Small intestine (tissue), 7 donors: ENCODE data around the gene SMOC1. TPM values are rescaled to one million over a fixed set of nuclear protein-coding genes. Genes with fewer than 3 reads are reported as not detected.
A peak's percentile ranks its signal among the peaks of the same experiment; 100 is the strongest.

Experiments
- DNase-seq, 2 donors: peaks; one replicate each; pipeline versions ENCODE4 v3.0.0 to v3.0.0-alpha.2; 2013
- FAIRE-seq: peaks from 2 replicates; lab custom pipeline; 2012; peaks lifted over from hg19 to GRCh38; lab: Jason Lieb, UNC
- H3K27ac ChIP-seq, 3 donors: one replicate each; pipeline ENCODE4 v1.5.1; 2013; ENCODE audit warnings: low read length in 2 of 3, mild to moderate bottlenecking in 2 of 3, control low read depth in 1 of 3, inconsistent platforms in 1 of 3, low read depth in 1 of 3, moderate library complexity in 1 of 3
- H3K27me3 ChIP-seq, 3 donors: one replicate each; pipeline ENCODE4 v1.6.1; 2013; ENCODE audit warnings: low read length in 3 of 3, inconsistent platforms in 1 of 3; ENCODE audit not compliant: control insufficient read depth in 3 of 3, insufficient read depth in 3 of 3
- H3K36me3 ChIP-seq, 3 donors: one replicate each; pipeline ENCODE4 v1.6.1; 2013; ENCODE audit warnings: low read length in 3 of 3, inconsistent platforms in 1 of 3, low read depth in 1 of 3, mild to moderate bottlenecking in 1 of 3, moderate library complexity in 1 of 3; ENCODE audit not compliant: control insufficient read depth in 3 of 3, insufficient read depth in 2 of 3
- H3K4me1 ChIP-seq, 3 donors: one replicate each; pipeline ENCODE4 v1.6.1; 2013; ENCODE audit warnings: low read length in 2 of 3, inconsistent platforms in 1 of 3, low read depth in 1 of 3, mild to moderate bottlenecking in 1 of 3, moderate library complexity in 1 of 3; ENCODE audit not compliant: control insufficient read depth in 3 of 3, insufficient read depth in 2 of 3
- H3K4me3 ChIP-seq, 3 donors: one replicate each; pipeline ENCODE4 v1.5.1; 2013; ENCODE audit warnings: low read length in 3 of 3, control low read depth in 1 of 3, inconsistent platforms in 1 of 3, low read depth in 1 of 3, mild to moderate bottlenecking in 1 of 3, moderate library complexity in 1 of 3
- H3K9me3 ChIP-seq, 2 donors: one replicate each; pipeline ENCODE4 v1.6.1; 2013; ENCODE audit warnings: low read depth in 1 of 2, low read length in 1 of 2; ENCODE audit not compliant: control insufficient read depth in 2 of 2, insufficient read depth in 1 of 2
- WGBS, 3 donors: extraction: QIAGEN DNeasy Blood & Tissue Kit; methylation state at CpG; one replicate each; pipeline ENCODE4 v1.1.7; 2013; 5-methylcytosine and 5-hydroxymethylcytosine counted together
- polyA plus RNA-seq, 4 donors: library from polyadenylated mRNA; stranded (reverse) in 3 of 4; unstranded in 1 of 4; fragments of 200-250 nt in 3 of 4; fragments of 120-200 nt in 1 of 4; gene quantifications; one replicate each; pipeline versions ENCODE4 v1.2.1 to v1.2.3, GENCODE V29; 2013
- donor health status: healthy with polysubstance abuse.
- donor health status: control.
- donor health status: control.
- donor health status: Bipolar disorder and iron deficiency.
- donor health status: healthy.

SMOC1 gene
- polyA plus RNA-seq, 4 donors = 0.94 to 3.5 (median 1.9) TPM; not detected in 1

DNA sequence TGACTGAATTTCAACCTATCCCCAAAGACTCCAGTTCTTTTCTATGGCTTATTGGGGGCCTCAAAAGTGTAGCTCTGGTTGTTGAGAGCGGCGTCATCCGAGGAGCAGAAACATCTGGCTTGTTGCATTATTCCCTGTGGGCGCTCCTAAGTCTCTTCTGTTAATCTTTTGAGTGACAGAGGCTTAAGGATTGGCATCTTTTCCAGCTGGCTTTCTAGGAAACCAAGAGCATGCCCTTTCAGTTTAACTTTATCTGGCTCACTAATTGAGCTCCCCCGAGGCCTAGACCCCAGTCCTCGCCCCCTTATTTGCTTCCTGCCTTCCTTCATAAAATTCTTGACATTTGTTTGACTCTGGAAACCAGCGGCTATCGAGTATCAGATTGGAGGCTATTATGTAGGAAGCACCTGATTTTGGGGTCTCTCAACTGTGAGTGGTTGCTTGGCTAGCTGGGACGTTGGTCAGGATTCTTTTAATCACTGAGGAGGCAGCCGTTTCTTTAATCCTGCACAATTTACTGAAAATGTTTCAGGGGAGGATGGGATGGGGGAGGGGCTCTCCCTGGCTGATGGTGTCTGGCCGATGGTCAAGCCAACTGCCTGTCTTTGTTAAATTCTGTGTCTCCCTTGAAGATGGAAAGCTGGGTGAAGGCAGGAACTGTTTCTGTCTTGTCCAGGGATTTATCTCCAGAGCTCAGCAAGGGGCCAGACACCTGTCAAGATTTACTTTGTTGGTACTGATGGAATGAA lies 3.1 kb downstream of the SMOC1 start:
- WGBS, 3 donors = 51 to 73% (median 68%) methylated on average over 11 of the region's 11 CpGs
- H3K27me3 ChIP-seq = peaks cover 15 to 40% (median 19%) of the 10 kb centered on the region in 3 donors
- H3K4me3 ChIP-seq = no peak overlapping the region
- no peak overlapping the region for H3K27ac ChIP-seq
- FAIRE-seq (no peak), DNase-seq (no peak)
- no peaks in the 10 kb centered on the region for H3K36me3 ChIP-seq
- no peaks in the 10 kb centered on the region for H3K9me3 ChIP-seq
- no peaks in the 10 kb centered on the region for H3K4me1 ChIP-seq

DNA sequence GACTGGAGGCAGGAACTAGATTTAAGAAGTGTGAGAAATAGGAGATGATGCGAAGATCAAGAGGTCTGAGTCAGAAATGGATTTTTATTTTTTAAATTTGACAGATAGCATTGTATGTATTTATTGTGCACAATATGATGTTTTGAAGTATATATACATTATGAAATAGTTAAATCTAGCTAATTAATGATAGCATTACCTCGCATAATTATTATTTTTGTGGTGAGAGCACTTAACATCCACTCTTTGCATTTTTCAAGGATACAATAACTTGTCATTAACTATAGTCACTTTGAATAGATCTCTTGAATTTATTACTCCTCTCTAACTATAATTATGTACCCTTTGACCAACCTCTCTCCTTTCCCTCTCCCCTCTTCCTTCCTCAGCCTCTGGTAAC lies 3.7 kb downstream of the SMOC1 start:
- Histone ChIP-seq H3K36me3 (no peaks in the 10 kb centered on the region), H3K4me1 (no peaks in the 10 kb centered on the region), H3K4me3 (no peak overlapping the region), H3K27me3 (peaks cover 15 to 36% (median 19%) of the 10 kb centered on the region in 3 donors), H3K9me3 (no peaks in the 10 kb centered on the region), H3K27ac (no peak overlapping the region)
- DNase-seq (no peak), FAIRE-seq (no peak)
- WGBS, 3 donors = 64 to 80% (median 80%) methylated on average over 2 of the region's 2 CpGs

DNA sequence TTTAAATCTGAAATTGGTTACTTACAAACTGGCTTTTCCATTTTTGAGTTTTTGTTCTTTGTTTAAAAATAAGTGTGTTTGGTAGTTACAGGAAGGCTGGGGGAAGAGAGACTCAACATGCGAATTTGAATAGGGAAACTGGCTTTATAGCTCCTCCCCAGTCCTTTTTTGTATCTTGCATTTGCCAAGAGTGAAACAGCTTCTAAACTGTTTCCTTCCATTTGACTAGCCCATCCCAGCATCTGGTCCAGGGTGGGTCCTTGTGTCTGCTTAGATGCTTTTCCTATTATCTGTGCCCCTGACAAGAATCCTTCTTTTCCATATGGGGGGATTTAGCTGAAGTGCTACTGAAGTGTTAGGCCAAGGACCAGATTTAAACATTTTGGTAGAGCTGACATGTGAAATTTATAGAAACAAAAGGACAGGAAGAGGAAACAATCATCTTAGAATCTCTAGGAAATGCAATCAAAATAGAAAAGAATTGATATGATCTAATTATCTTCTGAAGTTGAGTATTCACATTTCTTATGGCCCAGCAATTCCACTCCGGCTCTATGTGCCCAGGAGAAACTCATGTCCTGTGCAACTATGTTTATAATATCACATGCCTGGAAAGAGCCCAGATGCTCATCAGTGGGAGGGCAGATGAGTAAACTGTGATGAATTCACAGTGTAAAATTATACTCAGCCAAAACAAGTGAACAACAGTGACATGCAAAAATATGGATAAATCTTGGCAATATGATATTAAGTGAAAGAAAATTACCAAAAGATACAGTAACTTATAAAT lies 7.4 kb downstream of the SMOC1 start:
- WGBS, 3 donors = 61 to 83% (median 76%) methylated on average over 2 of the region's 2 CpGs
- H3K27ac ChIP-seq = no peak overlapping the region
- peaks cover 0 to 7% (median 2%) of the 10 kb centered on the region in 3 donors for H3K27me3 ChIP-seq
- H3K9me3 ChIP-seq = peaks cover 0 to 7% of the 10 kb centered on the region in 2 donors
- no peaks in the 10 kb centered on the region for H3K36me3 ChIP-seq
- FAIRE-seq (no peak), DNase-seq (no peak)
- no peak overlapping the region for H3K4me3 ChIP-seq
- H3K4me1 ChIP-seq = no peaks in the 10 kb centered on the region

DNA sequence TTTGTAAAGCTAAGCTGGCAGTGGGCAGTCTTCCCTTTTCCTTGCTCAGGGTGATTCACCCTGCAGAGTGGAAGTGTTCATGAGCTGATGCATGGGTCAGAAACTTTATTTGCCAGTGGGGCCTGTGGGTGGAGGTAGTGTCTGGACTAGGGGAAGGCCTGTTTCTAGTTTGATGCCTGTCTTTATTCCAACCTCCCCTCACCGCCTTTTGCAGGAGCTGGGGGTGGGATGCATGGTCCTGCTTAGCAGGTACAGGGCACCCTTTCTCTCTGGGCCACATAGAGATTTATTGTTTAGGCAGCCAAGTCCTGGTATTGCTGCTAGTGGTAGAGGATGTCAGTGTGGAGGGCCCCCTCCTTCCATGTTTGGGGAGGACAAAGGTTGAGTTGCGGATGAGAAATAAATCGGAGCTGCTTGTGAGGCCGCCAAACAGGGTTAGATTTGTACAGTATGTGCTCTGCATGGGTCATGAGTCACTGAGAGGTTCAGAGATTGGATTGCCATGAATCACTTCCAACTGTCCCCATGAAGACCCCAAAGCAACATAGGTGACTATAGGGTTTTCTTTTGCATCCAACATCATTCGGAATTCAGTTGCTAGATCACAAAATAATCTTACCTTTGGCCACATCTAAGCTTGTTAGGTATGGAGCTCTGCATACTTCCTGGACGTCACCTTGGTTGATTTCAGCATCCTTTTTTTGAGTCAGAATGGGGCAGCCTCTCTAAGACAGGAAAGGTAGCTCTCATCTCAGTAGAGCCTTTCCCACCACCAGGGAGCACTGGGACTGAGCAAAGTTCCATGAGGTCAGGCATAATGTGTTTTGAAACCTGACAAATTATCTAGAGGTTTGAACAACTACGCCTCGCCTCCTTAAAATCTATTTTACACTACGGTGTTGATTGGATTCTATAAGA lies 8.8 kb downstream of the SMOC1 start:
- no peak overlapping the region for H3K4me3 ChIP-seq
- no peaks in the 10 kb centered on the region for H3K36me3 ChIP-seq
- H3K4me1 ChIP-seq = no peaks in the 10 kb centered on the region
- no peak for FAIRE-seq
- peaks cover 0 to 7% of the 10 kb centered on the region in 2 donors for H3K9me3 ChIP-seq
- 29 to 67% (median 50%) methylated on average over 9 of the region's 9 CpGs for WGBS, 3 donors
- peaks cover 0 to 2% (median 0%) of the 10 kb centered on the region in 3 donors for H3K27me3 ChIP-seq
- no peak overlapping the region for H3K27ac ChIP-seq
- peak in 1 of 2 donors; percentile 8 for DNase-seq

DNA sequence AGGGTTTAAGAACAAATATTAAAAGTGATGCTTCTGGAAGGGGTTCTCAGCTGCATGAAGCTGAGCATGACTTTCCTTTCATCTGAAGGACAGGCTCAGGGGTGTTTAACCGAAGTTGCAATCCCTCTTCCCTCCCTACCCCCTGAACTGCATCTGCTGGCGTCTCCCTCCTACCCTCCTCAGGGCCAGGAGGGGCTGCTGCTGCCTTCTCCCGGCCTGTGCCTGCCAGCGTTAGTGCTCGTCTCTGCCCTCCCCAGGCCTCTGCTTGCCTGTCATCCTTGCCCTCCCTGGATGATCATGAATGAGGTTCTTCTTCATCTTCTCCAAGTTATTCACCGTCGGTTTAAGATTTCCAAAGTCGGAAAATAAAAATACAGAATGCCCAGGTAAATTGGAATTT lies 12.2 kb downstream of the SMOC1 start:
- Histone ChIP-seq H3K36me3 (no peaks in the 10 kb centered on the region), H3K9me3 (peaks cover 0 to 7% of the 10 kb centered on the region in 2 donors), H3K4me3 (no peak overlapping the region), H3K4me1 (no peaks in the 10 kb centered on the region), H3K27me3 (peaks cover 0 to 4% (median 0%) of the 10 kb centered on the region in 3 donors), H3K27ac (no peak overlapping the region)
- DNase-seq (no peak), FAIRE-seq (no peak)
- 60 to 78% (median 73%) methylated on average over 8 of the region's 8 CpGs for WGBS, 3 donors

DNA sequence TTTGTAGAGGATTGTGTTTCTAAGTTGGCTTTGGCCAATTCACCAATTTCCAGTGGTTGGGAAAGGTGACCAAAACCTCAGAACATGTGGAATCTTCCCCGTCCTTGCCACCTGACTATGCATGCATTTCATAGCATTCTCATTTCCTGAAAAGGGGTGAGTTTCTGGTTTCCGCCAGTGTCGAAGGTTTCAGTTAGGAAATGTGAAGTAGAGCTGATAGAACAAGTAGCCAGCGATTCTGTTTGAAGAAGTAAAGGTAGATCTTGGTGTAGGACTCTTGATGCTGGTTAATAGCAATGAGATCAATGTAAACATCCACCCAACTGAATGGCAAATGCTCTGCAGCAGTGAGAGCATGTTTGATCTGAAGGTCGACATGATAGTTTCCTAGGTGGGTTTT lies 15.9 kb downstream of the SMOC1 start:
- no peak overlapping the region for H3K27ac ChIP-seq
- peaks cover 0 to 8% (median 3%) of the 10 kb centered on the region in 3 donors for H3K27me3 ChIP-seq
- H3K4me3 ChIP-seq = no peak overlapping the region
- DNase-seq (no peak), FAIRE-seq (no peak)
- peaks cover 0 to 4% of the 10 kb centered on the region in 2 donors for H3K9me3 ChIP-seq
- H3K4me1 ChIP-seq = no peaks in the 10 kb centered on the region
- no peaks in the 10 kb centered on the region for H3K36me3 ChIP-seq
- WGBS, 3 donors = 67 to 79% (median 73%) methylated on average over 5 of the region's 5 CpGs

DNA sequence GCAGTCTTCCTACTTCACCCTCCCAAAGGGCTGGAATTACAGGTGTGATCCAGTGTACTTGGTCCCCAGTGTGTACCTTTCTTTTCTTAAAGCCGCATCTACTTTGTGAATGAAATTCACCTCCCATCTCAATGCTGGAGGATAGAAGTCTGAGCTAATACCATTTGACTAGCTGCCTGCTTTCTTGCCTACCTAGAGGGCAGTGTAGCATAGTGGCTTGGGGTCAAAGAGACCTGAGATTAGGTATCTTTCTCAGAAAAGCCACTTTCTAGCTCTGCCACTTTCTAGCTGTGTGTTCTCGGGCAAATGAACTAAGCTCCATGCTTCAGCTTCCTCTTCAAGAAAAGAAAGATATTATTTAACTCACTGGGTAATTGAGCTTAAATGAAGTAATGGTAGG lies 16.9 kb downstream of the SMOC1 start:
- DNase-seq (no peak), FAIRE-seq (no peak)
- WGBS, 3 donors = 88 to 91% (median 88%) methylated on average over 2 of the region's 2 CpGs
- Histone ChIP-seq H3K9me3 (peaks cover 0 to 4% of the 10 kb centered on the region in 2 donors), H3K27me3 (peaks cover 0 to 8% (median 3%) of the 10 kb centered on the region in 3 donors), H3K36me3 (no peaks in the 10 kb centered on the region), H3K27ac (no peak overlapping the region), H3K4me3 (no peak overlapping the region), H3K4me1 (no peaks in the 10 kb centered on the region)

DNA sequence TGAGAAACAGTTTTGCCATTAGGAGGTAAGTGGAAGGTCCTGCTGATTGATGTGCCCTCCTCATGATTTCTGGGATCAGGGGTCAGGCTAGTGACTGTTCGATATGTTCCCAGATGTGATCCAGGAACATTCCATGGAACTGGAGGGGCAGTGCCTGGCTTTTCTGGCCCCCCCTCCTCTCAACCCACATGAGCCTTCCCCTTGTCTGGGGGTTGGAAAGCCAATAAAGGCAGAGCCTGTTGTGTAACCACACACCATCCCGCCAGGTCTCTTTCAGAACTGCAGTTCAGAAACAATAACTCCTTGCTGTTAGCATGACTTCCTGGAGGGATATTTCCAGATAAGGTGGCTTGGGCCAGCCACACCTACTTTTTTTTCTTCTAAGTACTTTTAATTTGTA lies 17.8 kb downstream of the SMOC1 start:
- H3K4me1 ChIP-seq = no peaks in the 10 kb centered on the region
- no peaks in the 10 kb centered on the region for H3K36me3 ChIP-seq
- FAIRE-seq (no peak), DNase-seq (no peak)
- H3K4me3 ChIP-seq = no peak overlapping the region
- peaks cover 0 to 7% (median 3%) of the 10 kb centered on the region in 3 donors for H3K27me3 ChIP-seq
- no peak overlapping the region for H3K27ac ChIP-seq
- WGBS, 3 donors = 71 to 87% (median 81%) methylated on average over 2 of the region's 2 CpGs
- H3K9me3 ChIP-seq = peaks cover 0 to 4% of the 10 kb centered on the region in 2 donors
